Transverse colon (tissue), 4 donors: ENCODE results near the gene EZR. TPM values are rescaled to one million over a fixed set of nuclear protein-coding genes. Genes with fewer than 3 reads are reported as not detected.

Experiments
- DNase-seq: peaks from one replicate; pipeline ENCODE4 v3.0.0-alpha.2; 2019
- H3K27ac ChIP-seq, 4 donors: fragments of 200-600 bp; sonication (generic); 2 replicates each; pipeline ENCODE4 v1.5.1; 2016 to 2018; ENCODE audit warnings: inconsistent platforms in 4 of 4
- H3K27me3 ChIP-seq: fragments of 200-600 bp; sonication (generic); 2 replicates; pipeline ENCODE4 v1.5.1; 2017; ENCODE audit warnings: inconsistent platforms
- H3K36me3 ChIP-seq, 4 donors: fragments of 200-600 bp; sonication (generic); 2 replicates each; pipeline ENCODE4 v1.5.1; 2017 to 2019; ENCODE audit warnings: inconsistent platforms in 4 of 4
- H3K4me1 ChIP-seq, 4 donors: fragments of 200-600 bp; sonication (generic); 2 replicates each; pipeline ENCODE4 v1.5.1; 2017 to 2020; ENCODE audit warnings: inconsistent platforms in 4 of 4
- H3K4me3 ChIP-seq, 4 donors: fragments of 200-600 bp; sonication (generic); 1 replicate in 1 of 4; 2 replicates in 3 of 4; pipeline versions ENCODE4 v1.5.1 to v1.6.1; 2017 to 2019; ENCODE audit warnings: inconsistent platforms in 4 of 4
- H3K9me3 ChIP-seq, 2 donors: fragments of 200-600 bp; sonication (generic); 2 replicates each; pipeline ENCODE4 v1.5.1; 2017 to 2019; ENCODE audit warnings: inconsistent platforms in 2 of 2
- CTCF ChIP-seq, 5 experiments: fragments of 200-600 bp in 3 of 5; fragments of 450-650 bp in 2 of 5; sonication (generic) in 3 of 5; IDR thresholded peaks; 1 replicate in 2 of 5; 2 replicates in 3 of 5; pipeline ENCODE4 v1.5.1; 2016 to 2017; ENCODE audit warnings: antibody characterized with exemption in 5 of 5, inconsistent platforms in 3 of 5, mild to moderate bottlenecking in 2 of 5, moderate library complexity in 1 of 5
- EP300 ChIP-seq: sonication (generic); formaldehyde crosslinking; IDR thresholded peaks from one replicate; pipeline ENCODE4 v1.6.1; 2017; ENCODE audit warnings: antibody characterized with exemption, low read depth
- POLR2A ChIP-seq: fragments of 450-650 bp; IDR thresholded peaks from one replicate; pipeline ENCODE4 v1.6.1; 2016; ENCODE audit warnings: antibody characterized with exemption, mild to moderate bottlenecking, moderate library complexity
- POLR2AphosphoS5 ChIP-seq, 3 donors: sonication (generic); formaldehyde crosslinking; IDR thresholded peaks; one replicate each; pipeline ENCODE4 v1.6.1; 2016; ENCODE audit warnings: antibody characterized with exemption in 3 of 3
- WGBS, 2 donors: methylation state at CpG; one replicate each; pipeline ENCODE4 v1.1.5; 2018; ENCODE audit warnings: low coverage in 1 of 2; 5-methylcytosine and 5-hydroxymethylcytosine counted together
- in situ Hi-C, 4 donors: fragments of 200-750 bp; cut with MboI; loops; one replicate each; pipeline versions ENCODE4 v1.15.0 to v1.15.1; 2017; ENCODE audit warnings: low sequenced_read_pairs in 3 of 4, low pct_ligation_motif_present in 1 of 4, low pct_unique_long_range_greater_than_20kb in 1 of 4
- intact Hi-C: fragments of 100-400 bp; cut with DNase I; formaldehyde crosslinking; loops from one replicate; pipeline ENCODE4 v1.15.1; 2023; ENCODE audit warnings: low total_unique reads
- total RNA-seq, 4 donors: library from RNA; depleted of rRNA; stranded (reverse); fragments of >200 nt; gene quantifications; one replicate each; pipeline ENCODE4 v1.1.0, GENCODE V29; 2016

The EZR gene
- total RNA-seq, 4 donors from 2014 or later: 149 to 430 (median 319) TPM

- Histone ChIP-seq H3K4me1 (peaks cover 25 to 41% (median 30%) of the 10 kb centered on the region in 4 donors), H3K4me3 (no peak overlapping the region), H3K27me3 (no peaks in the 10 kb centered on the region), H3K9me3 (no peaks in the 10 kb centered on the region), H3K36me3 (no peaks in the 10 kb centered on the region), H3K27ac (no peak overlapping the region)
- intact Hi-C loops (no loop called here), in situ Hi-C loops (no loop called here)
- no peak for DNase-seq
- no peak for TF ChIP-seq POLR2A
- TF ChIP-seq EP300: no peak
- TF ChIP-seq CTCF (IDR thresholded peaks at IDR 0.05): no peak
- WGBS, 2 donors: 88 to 93% methylated on average over 4 of the region's 4 CpGs
Measured at GRCh38 chr6:158847786-158848185, 28.6 kb upstream of the EZR start.

DNA sequence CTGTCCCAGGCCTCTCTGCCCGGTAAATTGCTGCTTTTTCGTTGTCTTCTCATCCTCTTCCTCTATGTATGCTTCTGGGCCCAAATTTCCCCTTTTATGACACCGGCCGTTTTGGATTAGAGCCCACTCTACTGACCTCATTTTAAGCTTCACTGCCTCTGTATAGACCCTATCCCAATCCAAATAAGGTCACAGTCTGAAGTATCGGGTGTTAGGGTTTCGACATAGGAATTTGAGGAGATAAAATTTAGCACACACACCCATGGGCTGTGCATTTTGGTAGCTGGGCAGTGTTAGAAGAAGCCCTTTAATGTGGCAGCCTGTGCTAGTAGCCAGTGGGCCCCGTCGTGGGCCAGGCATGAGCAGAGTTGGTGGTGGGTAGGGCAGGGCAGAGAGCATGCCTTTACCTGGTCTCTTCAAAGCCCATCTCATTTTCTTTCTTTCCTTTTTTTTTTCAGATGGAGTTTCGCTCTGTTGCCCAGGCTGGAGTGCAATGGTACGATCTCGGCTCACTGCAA, 27.9 kb upstream of the EZR start:
- Histone ChIP-seq H3K36me3 (no peaks in the 10 kb centered on the region), H3K27ac (no peak overlapping the region), H3K27me3 (no peaks in the 10 kb centered on the region), H3K9me3 (no peaks in the 10 kb centered on the region), H3K4me3 (no peak overlapping the region), H3K4me1 (peaks cover 22 to 34% (median 24%) of the 10 kb centered on the region in 4 donors)
- 75 to 93% methylated on average over 6 to 11 of the region's 11 CpGs for WGBS, 2 donors
- no peak for DNase-seq
- no peak for TF ChIP-seq POLR2A
- TF ChIP-seq POLR2AphosphoS5 (IDR thresholded peaks at IDR 0.05): no peak
- TF ChIP-seq CTCF (IDR thresholded peaks at IDR 0.05): no peak
- TF ChIP-seq EP300: no peak
- in situ Hi-C loops: no loop called here
- intact Hi-C loops: no loop called here

DNA sequence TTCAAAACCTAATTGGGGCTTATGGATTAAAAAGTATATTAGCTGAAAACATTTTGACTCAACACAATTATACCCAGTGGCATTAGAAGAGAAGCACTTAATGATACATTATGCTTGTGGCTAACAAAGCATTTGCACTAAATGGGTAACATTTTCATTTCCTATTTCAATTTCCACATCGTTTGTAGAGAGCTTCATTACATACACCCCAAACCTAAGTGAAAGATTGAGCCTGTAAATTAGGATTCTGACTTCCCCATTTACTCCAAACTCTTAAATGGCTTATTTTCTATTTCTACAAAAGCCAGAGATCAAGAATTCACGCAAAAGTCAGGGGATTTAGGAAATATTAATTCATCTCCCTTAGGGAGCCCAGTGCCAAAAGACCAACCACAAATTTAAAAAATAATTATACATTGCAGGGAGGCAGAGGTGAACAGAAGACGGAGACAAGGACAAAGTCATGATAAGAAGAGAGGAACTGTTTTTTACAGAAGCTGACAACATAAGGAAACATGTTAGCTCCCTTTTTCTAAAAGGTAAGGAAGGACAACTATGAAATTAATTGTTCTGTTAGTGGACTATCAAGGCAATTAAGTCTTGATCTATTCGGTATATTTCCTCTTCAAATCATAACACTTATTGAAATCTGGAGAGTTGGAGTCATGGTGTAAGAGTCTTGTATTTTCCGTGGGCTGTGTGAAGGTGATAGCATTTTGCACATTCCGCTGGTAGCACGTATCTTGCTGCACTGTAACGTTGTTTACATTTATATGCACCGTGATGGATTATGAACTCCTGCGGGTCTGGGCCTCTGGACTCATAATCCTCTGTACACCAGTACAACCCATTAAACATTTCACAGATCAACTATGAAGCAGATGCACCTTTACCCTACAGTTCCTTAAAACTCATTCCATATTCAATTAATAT, 24.8 kb upstream of the EZR start:
- in situ Hi-C loops: no loop called here
- Histone ChIP-seq H3K9me3 (no peaks in the 10 kb centered on the region), H3K4me3 (no peak overlapping the region), H3K4me1 (peaks cover 0 to 6% (median under 1%) of the 10 kb centered on the region in 4 donors), H3K27me3 (no peaks in the 10 kb centered on the region), H3K27ac (no peak overlapping the region), H3K36me3 (no peaks in the 10 kb centered on the region)
- DNase-seq: no peak
- 60 to 68% methylated on average over 10 of the region's 10 CpGs for WGBS, 2 donors
- TF ChIP-seq CTCF (IDR thresholded peaks at IDR 0.05): no peak
- no peak for TF ChIP-seq EP300
- TF ChIP-seq POLR2A: no peak
- TF ChIP-seq POLR2AphosphoS5 (IDR thresholded peaks at IDR 0.05): no peak
- intact Hi-C loops: no loop called here

- 63 to 79% methylated on average over 2 to 3 of the region's 3 CpGs for WGBS, 2 donors
- Histone ChIP-seq H3K4me1 (no peaks in the 10 kb centered on the region), H3K4me3 (no peak overlapping the region), H3K27ac (no peak overlapping the region), H3K36me3 (no peaks in the 10 kb centered on the region), H3K27me3 (no peaks in the 10 kb centered on the region), H3K9me3 (no peaks in the 10 kb centered on the region)
- in situ Hi-C loops (no loop called here), intact Hi-C loops (no loop called here)
- TF ChIP-seq EP300: no peak
- no peak for TF ChIP-seq POLR2AphosphoS5 (IDR thresholded peaks at IDR 0.05)
- no peak for TF ChIP-seq CTCF (IDR thresholded peaks at IDR 0.05)
- no peak for TF ChIP-seq POLR2A
- DNase-seq: no peak
Measured at GRCh38 chr6:158841358-158841757, 22.2 kb upstream of the EZR start.
